GM19467 (cell line): ENCODE results near the gene DNAI4.
"Not testable (repeated sequence)": the region's sequence is repeated elsewhere in the genome, so short reads cannot be mapped to it uniquely, and the experiment has no call there.

Source experiments
- ATAC-seq: cut with Tn5 transposase; IDR thresholded peaks from one replicate; pipeline ENCODE4 v1.9.1; 2021; ENCODE audit warnings: mild to moderate bottlenecking, moderate library complexity; ENCODE audit not compliant: unreplicated experiment

Gene DNAI4, protein sequence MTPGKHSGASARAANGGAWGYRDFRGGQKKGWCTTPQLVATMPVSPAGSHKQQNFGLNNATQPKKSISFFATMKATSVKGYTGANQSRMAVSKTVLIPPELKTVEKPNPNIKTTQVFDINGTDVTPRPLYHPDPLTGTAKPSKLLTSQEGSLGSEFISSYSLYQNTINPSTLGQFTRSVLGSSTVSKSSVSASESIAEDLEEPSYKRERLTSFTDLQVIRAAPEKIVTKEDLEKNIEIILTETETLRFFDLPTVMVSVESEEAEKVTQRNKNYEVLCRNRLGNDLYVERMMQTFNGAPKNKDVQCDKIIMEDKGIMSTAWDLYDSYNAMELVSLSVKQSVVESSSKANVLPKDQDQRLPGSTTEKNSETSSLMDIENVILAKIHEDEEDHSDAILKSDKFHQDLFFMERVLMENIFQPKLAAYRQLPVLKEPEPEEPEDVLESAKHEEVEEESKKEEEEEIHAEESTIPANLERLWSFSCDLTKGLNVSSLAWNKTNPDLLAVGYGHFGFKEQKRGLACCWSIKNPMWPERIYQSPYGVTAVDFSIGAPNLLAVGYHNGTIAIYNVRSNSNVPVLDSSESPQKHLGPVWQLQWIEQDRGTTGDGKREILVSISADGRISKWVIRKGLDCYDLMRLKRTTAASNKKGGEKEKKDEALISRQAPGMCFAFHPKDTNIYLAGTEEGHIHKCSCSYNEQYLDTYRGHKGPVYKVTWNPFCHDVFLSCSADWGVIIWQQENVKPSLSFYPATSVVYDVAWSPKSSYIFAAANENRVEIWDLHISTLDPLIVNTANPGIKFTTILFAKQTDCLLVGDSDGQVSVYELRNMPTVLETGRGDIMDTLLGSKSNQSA

DNA sequence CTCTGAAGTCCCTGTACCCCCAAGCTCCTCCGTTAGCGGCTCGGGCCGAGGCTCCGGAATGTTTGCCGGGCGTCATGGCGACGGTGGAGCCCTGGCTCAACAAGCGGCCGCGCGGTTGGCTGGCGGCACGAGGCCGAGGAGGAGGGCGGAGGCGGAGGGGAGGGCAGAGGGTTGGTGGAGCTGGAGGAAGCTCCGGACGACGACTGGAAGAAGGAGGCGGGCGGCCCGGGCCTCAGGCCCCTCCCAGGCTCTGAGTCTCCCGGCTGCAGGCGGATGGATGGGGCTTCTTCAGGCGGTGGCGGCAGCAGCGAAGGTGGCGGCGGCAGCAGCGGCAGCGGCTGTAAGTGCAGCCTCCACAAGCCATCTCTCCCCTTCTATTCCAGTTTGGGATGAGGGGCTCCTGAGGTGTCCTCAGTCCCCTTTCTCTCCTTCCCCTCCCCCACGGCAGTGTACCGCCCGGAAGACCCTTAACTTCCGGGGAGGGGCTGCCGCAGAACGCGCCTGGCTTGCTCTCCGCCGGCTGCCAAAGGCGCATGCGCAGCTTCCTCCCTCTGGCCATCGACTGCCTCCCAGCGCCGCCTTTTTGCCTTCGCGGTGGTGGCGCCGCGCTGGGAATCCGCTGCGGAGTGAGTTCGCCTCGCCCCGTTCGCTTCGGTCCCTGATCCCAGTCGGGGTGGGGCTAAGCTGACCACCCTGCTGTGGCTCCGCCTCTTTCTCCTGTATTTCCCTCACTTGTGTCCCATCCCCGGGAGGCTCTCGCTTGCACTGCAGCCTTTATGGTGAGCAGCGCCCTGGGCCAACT is at the start of gene DNAI4, which contains the start of gene MIER1:
Gene DNAI4 (minus strand): TSS at position 101 of the 802 bp plus-strand sequence. CDS start 25 bp downstream, at position 76.
Gene MIER1 (plus strand): TSS at position 235 of the 802 bp plus-strand sequence. CDS start 39 bp downstream, at position 274.
- ATAC-seq: peak; percentile 94

DNA sequence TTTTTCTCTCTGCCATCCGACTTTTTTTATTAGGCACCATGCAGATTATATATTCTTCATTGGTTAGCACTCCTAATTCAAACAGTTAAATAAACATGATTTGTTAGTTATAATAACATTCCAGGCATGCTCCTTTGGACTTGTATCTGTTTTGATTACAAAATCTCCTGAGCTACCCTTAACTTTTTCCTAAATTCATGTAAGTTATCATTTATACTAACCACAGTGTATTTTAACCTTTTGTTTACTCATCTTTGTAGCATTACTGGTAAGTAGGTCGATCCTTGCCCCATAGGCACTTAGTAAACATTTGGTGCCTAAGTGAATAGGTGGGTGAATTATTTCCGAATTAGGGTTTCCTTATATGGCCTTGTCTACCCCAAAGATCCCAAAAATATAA is 43.9 kb upstream of the DNAI4 start:
- ATAC-seq: no peak

DNA sequence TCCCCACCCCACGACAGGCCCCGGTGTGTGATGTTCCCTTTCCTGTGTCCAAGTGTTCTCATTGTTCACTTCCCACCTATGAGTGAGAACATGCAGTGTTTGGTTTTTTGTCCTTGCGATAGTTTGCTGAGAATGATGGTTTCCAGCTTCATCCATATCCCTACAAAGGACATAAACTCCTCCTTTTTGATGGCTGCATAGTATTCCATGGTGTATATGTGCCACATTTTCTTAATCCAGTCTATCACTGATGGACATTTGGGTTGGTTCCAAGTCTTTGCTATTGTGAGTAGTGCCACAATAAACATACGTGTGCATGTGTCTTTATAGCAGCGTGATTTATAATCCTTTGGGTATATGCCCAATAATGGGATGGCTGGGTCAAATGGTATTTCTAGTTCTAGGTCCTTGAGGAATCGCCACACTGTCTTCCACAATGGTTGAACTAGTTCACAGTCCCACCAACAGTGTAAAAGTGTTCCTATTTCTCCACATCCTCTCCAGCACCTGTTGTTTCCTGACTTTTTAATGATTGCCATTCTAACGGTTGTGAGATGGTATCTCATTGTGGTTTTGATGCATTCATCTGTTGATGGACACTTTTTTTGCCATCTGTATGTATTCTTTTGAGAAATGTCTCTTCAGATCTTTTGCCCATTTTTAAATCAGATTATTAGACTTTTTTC is 41.7 kb upstream of the DNAI4 start:
- not testable (repeated sequence) for ATAC-seq

DNA sequence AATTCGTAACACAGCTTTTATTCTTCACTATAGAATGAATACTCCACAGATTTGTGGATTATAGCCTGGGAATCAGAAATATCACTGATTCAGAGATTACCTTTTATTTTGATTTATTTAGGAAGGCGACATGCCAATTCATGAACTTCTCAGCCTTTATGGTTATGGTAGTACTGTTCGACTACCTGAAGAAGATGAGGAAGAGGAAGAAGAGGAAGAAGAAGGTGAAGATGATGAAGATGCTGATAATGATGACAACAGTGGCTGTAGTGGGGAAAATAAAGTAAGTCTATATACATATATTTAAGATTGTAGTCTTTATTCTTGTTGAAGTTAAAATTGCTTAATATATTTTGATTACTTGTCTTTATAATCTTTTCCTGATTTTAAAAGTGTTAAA is 33.3 kb upstream of the DNAI4 start:
- no peak for ATAC-seq

GRCh38 chr1:66954208-66954607 is 29.6 kb upstream of the DNAI4 start:
- peak; percentile 82 for ATAC-seq

DNA sequence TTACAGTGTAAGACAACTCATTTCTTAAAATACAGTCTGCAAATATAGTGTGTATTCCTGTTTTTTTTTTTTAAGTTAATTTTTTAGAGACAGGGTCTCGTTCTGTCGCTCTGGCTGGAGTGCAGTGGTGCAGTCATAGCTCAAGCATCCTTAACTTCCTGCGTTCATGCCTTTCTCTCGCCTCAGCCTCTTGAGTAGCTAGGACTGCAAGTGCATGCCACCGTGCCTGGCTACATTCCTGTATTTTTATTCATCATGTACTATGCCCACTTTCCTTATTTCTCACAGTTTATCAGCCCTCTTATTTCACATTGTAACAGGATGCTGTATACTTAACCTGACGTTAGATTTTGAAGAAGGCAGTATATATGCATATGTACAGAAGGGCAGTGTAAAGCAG is 26.9 kb upstream of the DNAI4 start:
- ATAC-seq: no peak

DNA sequence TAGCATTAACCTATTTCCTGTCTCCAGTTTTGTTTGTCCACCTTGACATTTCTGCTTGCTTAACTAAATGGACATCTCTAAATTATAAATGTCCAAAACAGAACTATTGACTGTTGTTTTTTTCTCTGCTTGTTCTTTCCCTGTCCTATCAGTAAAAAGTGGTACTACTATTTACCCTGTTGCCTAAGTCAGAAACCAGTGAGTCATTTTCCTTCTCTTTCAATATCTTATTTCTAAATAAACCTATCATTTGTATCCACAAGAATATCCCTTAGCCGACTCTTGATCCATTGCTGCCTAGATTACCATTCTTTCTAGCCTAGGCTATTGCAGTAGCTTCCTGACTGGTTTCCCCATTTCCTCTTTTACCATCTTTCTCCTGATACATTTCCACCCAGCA is 22.6 kb upstream of the DNAI4 start:
- ATAC-seq: no peak

GRCh38 chr1:66945316-66945715 is 20.7 kb upstream of the DNAI4 start:
- no peak for ATAC-seq

DNA sequence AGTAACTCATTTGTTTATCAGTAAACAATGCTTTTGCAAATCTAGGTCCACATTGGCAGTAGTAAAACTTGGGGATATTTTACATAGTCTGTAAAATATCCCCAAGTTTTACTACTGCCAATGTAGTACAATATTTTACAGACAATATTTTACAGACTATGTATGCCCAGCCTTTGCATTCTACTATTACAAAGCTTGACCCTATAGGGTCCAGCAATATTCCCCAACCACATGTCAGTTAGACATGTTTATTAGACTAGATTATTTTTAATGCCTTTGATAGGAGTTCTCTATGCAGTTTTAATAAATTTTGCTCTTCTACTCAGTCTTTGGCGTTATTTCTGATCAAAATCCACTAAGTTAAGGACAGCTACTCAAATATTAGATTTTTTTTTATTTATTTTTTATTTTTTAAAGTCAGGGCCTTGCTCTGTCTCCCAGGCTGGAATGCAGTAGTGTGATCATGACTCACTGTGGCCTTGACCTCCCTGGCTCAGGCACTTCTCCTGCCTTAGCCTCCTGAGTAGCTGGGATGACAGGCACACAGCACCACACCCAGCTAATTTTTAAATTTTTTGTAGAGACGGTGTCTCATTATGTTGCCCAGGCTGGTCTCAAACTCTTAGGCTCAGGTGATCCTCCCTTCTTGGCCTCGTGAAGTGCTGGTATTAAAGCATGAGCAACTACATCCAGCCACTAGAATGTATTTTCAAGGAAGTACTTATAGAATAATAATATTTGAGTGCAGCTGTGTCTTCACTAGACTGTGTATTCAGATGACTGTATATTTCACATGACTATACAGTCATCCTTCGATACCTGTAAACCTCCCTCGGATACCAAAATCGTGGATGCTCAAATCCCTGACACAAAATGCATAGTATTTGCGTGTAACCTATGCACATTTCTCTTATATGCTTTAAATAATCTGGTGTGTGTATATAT is 19.9 kb upstream of the DNAI4 start:
- ATAC-seq: no peak

GRCh38 chr1:66943361-66943969 is 18.8 kb upstream of the DNAI4 start:
- no peak for ATAC-seq

GRCh38 chr1:66940981-66941380 is 16.3 kb upstream of the DNAI4 start:
- no peak for ATAC-seq

- ATAC-seq: no peak
Observed at GRCh38 chr1:66938613-66939012, 14.0 kb upstream of the DNAI4 start.

- no peak for ATAC-seq
Observed at GRCh38 chr1:66937529-66938234, 13.0 kb upstream of the DNAI4 start.

DNA sequence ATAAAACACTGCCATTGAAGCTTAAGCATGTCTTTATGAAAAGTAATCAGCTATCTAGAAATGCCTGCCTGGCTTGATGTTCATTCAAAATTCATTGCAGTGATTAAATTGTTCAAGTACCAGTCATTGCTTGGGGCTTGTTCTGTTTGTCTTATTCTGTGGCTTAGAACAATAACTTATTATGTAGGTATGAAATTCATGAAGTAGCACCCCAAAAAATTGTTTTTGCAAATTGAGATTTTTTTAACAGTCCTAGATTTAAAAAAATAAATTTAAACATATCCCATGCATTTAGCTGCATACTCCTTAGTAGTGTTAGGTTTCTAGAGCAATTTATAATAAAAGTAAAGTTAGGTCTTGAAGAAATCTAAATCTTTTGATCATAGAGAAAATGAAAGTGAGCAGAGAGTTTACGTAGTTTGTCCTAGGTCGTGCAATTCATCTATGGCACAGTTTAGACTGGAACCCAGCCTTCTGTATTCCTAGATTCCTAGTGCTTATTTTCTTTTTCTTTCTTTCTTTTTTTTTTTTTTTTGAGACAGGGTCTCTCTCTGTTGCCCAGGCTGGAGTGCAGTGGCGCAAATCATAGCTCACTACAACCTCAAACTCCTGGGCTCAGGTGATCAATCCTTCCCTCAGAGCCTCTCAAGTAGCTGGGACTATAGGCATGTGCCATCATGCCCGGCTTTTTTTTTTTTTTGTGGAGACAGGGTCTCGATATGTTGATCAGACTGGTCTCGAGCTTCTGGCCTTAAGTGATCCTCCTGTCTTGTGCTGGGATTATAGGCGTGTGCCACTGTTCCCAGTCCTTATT is 9.4 kb upstream of the DNAI4 start:
- ATAC-seq: no peak

DNA sequence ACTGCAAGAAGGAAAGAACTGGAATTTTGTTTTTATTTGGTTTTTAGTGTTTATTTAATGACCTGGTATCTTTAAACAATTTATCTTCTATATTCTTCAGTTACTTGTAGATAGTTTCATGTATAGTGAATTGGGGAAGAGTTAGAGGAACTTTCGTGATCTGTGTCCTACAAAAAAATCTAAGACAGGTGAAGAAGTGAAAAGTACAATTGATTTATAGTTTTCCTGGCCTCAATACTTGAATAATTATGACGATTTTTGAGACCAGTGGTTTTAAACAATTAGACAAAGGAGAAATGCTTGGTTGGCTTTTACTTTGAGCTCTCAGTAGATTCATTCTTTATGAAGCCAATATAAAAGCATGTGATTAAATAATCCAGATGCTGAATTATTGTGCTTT is 7.6 kb upstream of the DNAI4 start:
- no peak for ATAC-seq

GRCh38 chr1:66931590-66931989 is 6.9 kb upstream of the DNAI4 start:
- ATAC-seq: no peak

DNA sequence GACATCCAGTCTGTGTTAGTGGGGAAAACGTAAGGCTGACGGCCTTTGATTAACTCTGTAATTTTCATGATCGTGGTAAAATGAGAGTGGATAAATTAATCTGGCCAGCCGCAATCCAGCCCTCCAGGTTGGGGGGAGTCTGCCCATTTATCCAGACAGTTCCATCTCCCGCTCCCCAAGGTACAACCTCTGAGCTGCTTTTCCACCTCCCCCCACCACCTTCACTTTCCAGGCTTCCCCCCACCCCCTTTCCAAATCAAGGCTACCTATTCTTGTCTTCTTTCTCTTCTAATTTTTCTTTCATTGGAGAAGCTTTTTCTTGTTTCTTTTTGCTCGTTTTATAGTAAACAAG is 6.1 kb upstream of the DNAI4 start:
- ATAC-seq: no peak
